Fibroblast of the aortic adventitia (primary cell): ENCODE measurements around the gene GCAT. TPM values are rescaled to one million over a fixed set of nuclear protein-coding genes. Genes with fewer than 3 reads are reported as not detected.

Experiments
- DNase-seq: peaks from one replicate; pipeline ENCODE4 v3.0.0-alpha.2; 2010; ENCODE audit warnings: low read depth
- H3K4me3 ChIP-seq: 2 replicates; pipeline ENCODE4 v1.5.1; 2011; ENCODE audit warnings: low read depth, mild to moderate bottlenecking, control low read depth, low read length, moderate library complexity
- CTCF ChIP-seq: IDR thresholded peaks from 2 replicates; pipeline ENCODE4 v1.5.1; 2011; ENCODE audit warnings: mild to moderate bottlenecking, low read length, control low read depth, inconsistent platforms; ENCODE audit not compliant: insufficient read depth
- total RNA-seq: library from RNA; depleted of rRNA; stranded (reverse); fragments of >200 nt; gene quantifications from 2 replicates; pipeline ENCODE4 v1.2.3, GENCODE V29; 2012; ENCODE audit warnings: low replicate concordance

The GCAT gene
- total RNA-seq, 1 donor = 13.1 TPM

GRCh38 chr22:37818409-37819104, 10.8 kb downstream of the GCAT start:
- peak; percentile 38 for DNase-seq
- H3K4me3 ChIP-seq = peak overlapping the region; percentile 35
- peak; percentile 46 for TF ChIP-seq CTCF

- no peak for TF ChIP-seq CTCF
- peak overlapping the region; percentile 35 for H3K4me3 ChIP-seq
- no peak for DNase-seq
These were observed 11.3 kb downstream of the GCAT start for GRCh38 chr22:37819105-37819433.

GRCh38 chr22:37820350-37820749, 12.6 kb downstream of the GCAT start:
- no peak overlapping the region for H3K4me3 ChIP-seq
- no peak for DNase-seq
- no peak for TF ChIP-seq CTCF

GRCh38 chr22:37822079-37822833, 14.5 kb downstream of the GCAT start:
- no peak for TF ChIP-seq CTCF
- no peak for DNase-seq
- no peak overlapping the region for H3K4me3 ChIP-seq

GRCh38 chr22:37823134-37823985, 15.6 kb downstream of the GCAT start, which contains the start of gene GALR3:
Gene GALR3, plus strand, starts transcription at chr22:37823382. Its CDS starts 25 bp downstream, at chr22:37823407.
- TF ChIP-seq CTCF = no peak
- no peak within 1 kb of the TSS for H3K4me3 ChIP-seq
- no peak for DNase-seq

GRCh38 chr22:37824674-37825641, 17.2 kb downstream of the GCAT start:
- TF ChIP-seq CTCF = no peak
- DNase-seq = peak; percentile 9
- H3K4me3 ChIP-seq = peak overlapping the region; percentile 33
